Activated naive CD4-positive, alpha-beta T cell treated with anti-CD3 and anti-CD28 coated beads, Interleukin-2, amount 50 U/mL, for 16 hours (primary cell): ENCODE data around the gene POGZ.

Experiments
- DNase-seq: peaks from one replicate; pipeline ENCODE4 v3.0.0-alpha.2; 2020

POGZ gene

GRCh38 chr1:151459331-151460046 is at the start of gene POGZ:
TSS of gene POGZ (minus strand) at chr1:151459494. CDS start at chr1:151442204, 17,290 bp downstream.
- DNase-seq: peak; percentile 94

GRCh38 chr1:151508833-151509232 is 49.5 kb upstream of the POGZ start:
- no peak for DNase-seq

- DNase-seq: no peak
Observed at GRCh38 chr1:151504759-151505158, 45.5 kb upstream of the POGZ start.

- DNase-seq: no peak
Observed at GRCh38 chr1:151504252-151504651, 45.0 kb upstream of the POGZ start.

GRCh38 chr1:151502859-151503780 is 43.8 kb upstream of the POGZ start:
- no peak for DNase-seq

- no peak for DNase-seq
Observed at GRCh38 chr1:151502035-151502700, 42.9 kb upstream of the POGZ start.

- no peak for DNase-seq
Observed at GRCh38 chr1:151501474-151501873, 42.2 kb upstream of the POGZ start.

- DNase-seq: no peak
Observed at GRCh38 chr1:151499930-151500329, 40.6 kb upstream of the POGZ start.

GRCh38 chr1:151499365-151499764 is 40.1 kb upstream of the POGZ start:
- DNase-seq: no peak

- no peak for DNase-seq
Observed at GRCh38 chr1:151495316-151495715, 36.0 kb upstream of the POGZ start.

- no peak for DNase-seq
Observed at GRCh38 chr1:151494741-151495281, 35.5 kb upstream of the POGZ start.

- DNase-seq: no peak
Observed at GRCh38 chr1:151493042-151493441, 33.7 kb upstream of the POGZ start.

- DNase-seq: no peak
Observed at GRCh38 chr1:151492120-151492519, 32.8 kb upstream of the POGZ start.

GRCh38 chr1:151491641-151492040 is 32.3 kb upstream of the POGZ start:
- no peak for DNase-seq

- DNase-seq: no peak
Observed at GRCh38 chr1:151486557-151486956, 27.3 kb upstream of the POGZ start.

- no peak for DNase-seq
Observed at GRCh38 chr1:151485685-151486255, 26.5 kb upstream of the POGZ start.

GRCh38 chr1:151482017-151482416 is 22.7 kb upstream of the POGZ start:
- no peak for DNase-seq

GRCh38 chr1:151479462-151479861 is 20.2 kb upstream of the POGZ start:
- no peak for DNase-seq

GRCh38 chr1:151478923-151479322 is 19.6 kb upstream of the POGZ start:
- DNase-seq: no peak

GRCh38 chr1:151478140-151478812 is 19.0 kb upstream of the POGZ start:
- DNase-seq: no peak

- DNase-seq: no peak
Observed at GRCh38 chr1:151477066-151477465, 17.8 kb upstream of the POGZ start.

- DNase-seq: no peak
Observed at GRCh38 chr1:151476083-151476482, 16.8 kb upstream of the POGZ start.
